Effector memory CD4-positive, alpha-beta T cell (primary cell): ENCODE results near the gene SRPK3.
A peak's percentile ranks its signal among the peaks of the same experiment; 100 is the strongest.
"Not testable (repeated sequence)": the region's sequence is repeated elsewhere in the genome, so short reads cannot be mapped to it uniquely, and the experiment has no call there.

Experiments used
- DNase-seq, 3 donors: peaks; one replicate each; pipeline ENCODE4 v3.0.0-alpha.2; 2020
- H3K27ac ChIP-seq: 2 replicates; pipeline ENCODE4 v1.7.0; 2013; ENCODE audit warnings: mild to moderate bottlenecking, low read length, moderate library complexity; ENCODE audit not compliant: insufficient read depth, poor library complexity, severe bottlenecking
- H3K27me3 ChIP-seq: replicated peaks from 2 replicates; pipeline ENCODE4 v1.7.0; 2013; ENCODE audit warnings: mild to moderate bottlenecking, low read length; ENCODE audit not compliant: insufficient read depth, control insufficient read depth, poor library complexity, severe bottlenecking
- H3K36me3 ChIP-seq: 2 replicates; pipeline ENCODE4 v1.7.0; 2013; ENCODE audit warnings: mild to moderate bottlenecking, low read length, moderate library complexity; ENCODE audit not compliant: control insufficient read depth, insufficient read depth
- H3K4me1 ChIP-seq: 2 replicates; pipeline ENCODE4 v1.7.0; 2013; ENCODE audit warnings: low read length, mild to moderate bottlenecking; ENCODE audit not compliant: control insufficient read depth, insufficient read depth, poor library complexity, severe bottlenecking
- H3K4me3 ChIP-seq: 2 replicates; pipeline ENCODE4 v1.7.0; 2013; ENCODE audit warnings: low read length, low read depth, mild to moderate bottlenecking; ENCODE audit not compliant: insufficient read depth, poor library complexity, severe bottlenecking
- H3K9me3 ChIP-seq: 2 replicates; pipeline ENCODE4 v1.7.0; 2013; ENCODE audit warnings: mild to moderate bottlenecking, low read length, moderate library complexity; ENCODE audit not compliant: control insufficient read depth

SRPK3 gene

DNA sequence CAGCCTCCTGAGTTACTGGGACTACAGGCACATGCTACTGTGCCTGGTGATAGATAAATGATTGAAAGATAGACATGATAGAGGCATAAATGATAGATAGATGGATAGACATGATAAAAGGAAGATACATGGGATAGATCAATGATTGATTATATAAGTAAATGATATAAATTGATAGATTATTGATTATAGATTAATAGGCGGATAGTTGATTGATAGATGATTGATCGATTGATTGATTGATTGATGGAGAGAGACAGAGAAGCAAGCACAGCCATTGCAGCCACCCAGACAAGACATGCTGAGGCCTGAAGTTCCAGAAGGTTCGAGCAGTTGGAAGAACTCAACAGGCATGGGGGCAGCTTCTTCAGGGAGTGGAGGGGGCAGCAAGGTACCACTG is 34.5 kb upstream of the SRPK3 start:
- H3K4me1 ChIP-seq, result no peaks in the 10 kb centered on the region
- H3K4me3 ChIP-seq, result no peak overlapping the region
- no peaks in the 10 kb centered on the region for H3K36me3 ChIP-seq
- H3K27ac ChIP-seq, result no peak overlapping the region
- H3K27me3 ChIP-seq, result no peaks in the 10 kb centered on the region
- no peaks in the 10 kb centered on the region for H3K9me3 ChIP-seq
- DNase-seq, result no peak

- not testable (repeated sequence) for H3K9me3 ChIP-seq, H3K4me3 ChIP-seq, H3K27ac ChIP-seq, DNase-seq, H3K4me1 ChIP-seq, H3K27me3 ChIP-seq, H3K36me3 ChIP-seq
Measured at GRCh38 chrX:153746991-153747390, 33.9 kb upstream of the SRPK3 start.

DNA sequence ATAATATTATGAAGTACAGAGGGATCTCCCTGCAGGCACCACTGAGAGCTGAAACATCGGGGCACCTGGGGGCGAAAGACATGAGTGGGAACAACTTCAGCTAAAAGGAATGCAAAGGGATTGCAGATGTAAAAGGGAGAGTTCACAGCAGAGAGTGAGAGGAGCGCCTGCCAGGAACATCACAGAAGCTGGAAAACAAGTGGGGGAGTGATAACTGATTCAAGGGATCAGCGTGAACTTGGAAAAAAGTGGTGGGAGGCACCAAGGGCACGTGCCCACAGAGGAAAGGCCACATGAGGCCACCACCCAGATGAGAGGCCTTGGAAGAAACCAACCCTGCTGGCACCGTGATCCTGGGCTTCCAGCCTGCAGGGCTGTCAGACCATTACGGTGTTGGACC is 31.8 kb upstream of the SRPK3 start:
- H3K4me3 ChIP-seq, DNase-seq, H3K4me1 ChIP-seq, H3K9me3 ChIP-seq, H3K27ac ChIP-seq, H3K36me3 ChIP-seq, H3K27me3 ChIP-seq: not testable (repeated sequence)

DNA sequence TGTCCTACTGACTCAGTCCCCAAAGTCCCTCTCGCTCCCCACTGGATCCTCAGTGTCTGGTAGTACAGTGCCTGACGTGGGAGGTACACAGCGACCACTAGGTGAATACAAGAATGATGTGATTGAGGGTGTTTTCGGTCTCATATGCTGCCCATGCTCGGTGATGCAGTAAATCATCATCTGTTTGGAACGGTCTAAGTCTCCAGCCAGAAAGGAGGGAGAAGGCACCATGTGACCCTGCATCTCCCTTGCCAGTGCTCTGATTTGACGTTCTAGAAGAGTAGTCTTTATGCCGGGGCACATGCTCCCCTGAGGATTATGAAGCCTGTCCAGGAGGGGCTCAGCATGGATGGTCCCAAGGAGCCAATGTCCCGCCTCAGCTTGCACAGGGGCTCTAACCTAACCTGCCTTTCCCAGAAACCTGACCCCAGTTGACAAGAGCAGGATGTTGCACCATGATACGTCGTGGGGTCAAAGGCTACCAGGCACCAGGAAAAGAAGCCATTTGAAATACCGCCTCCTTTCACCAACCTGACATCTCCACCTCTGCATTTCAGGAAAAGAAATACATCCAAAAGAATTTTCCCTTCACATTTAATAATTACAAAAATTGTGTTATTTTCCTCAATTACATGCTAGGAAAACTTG is 30.6 kb upstream of the SRPK3 start:
- H3K27ac ChIP-seq, result no peak overlapping the region
- no peak overlapping the region for H3K4me3 ChIP-seq
- DNase-seq, result no peak
- H3K36me3 ChIP-seq, result no peaks in the 10 kb centered on the region
- no peaks in the 10 kb centered on the region for H3K27me3 ChIP-seq
- H3K4me1 ChIP-seq, result no peaks in the 10 kb centered on the region
- no peaks in the 10 kb centered on the region for H3K9me3 ChIP-seq

GRCh38 chrX:153755136-153755535 is 25.7 kb upstream of the SRPK3 start:
- Histone ChIP-seq H3K27me3 (no peaks in the 10 kb centered on the region), H3K4me1 (no peaks in the 10 kb centered on the region), H3K9me3 (no peaks in the 10 kb centered on the region), H3K36me3 (no peaks in the 10 kb centered on the region), H3K4me3 (no peak overlapping the region), H3K27ac (no peak overlapping the region)
- DNase-seq, result no peak

DNA sequence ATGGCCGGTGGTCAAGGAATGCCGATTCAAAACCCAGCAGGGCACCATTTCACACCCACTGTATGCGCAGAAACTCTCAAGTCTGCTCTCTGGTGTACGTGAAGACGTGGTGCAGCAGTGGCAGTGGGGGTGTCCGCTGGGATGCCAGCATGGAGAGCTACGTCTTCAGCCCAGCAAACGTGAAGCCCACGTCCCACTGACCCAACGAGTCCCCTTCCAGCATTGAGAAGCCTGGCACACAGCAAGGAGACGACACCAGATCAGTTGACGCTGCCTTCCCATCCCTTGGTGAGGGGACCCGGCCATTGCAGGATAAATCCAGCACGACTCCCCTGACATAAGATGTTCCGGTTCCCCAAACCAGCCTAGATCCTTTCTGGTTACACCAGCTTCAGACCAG is 19.0 kb upstream of the SRPK3 start:
- Histone ChIP-seq H3K4me3 (no peak overlapping the region), H3K9me3 (no peaks in the 10 kb centered on the region), H3K36me3 (no peaks in the 10 kb centered on the region), H3K27ac (no peak overlapping the region), H3K4me1 (no peaks in the 10 kb centered on the region), H3K27me3 (no peaks in the 10 kb centered on the region)
- no peak for DNase-seq

GRCh38 chrX:153762626-153763173 is 18.1 kb upstream of the SRPK3 start:
- Histone ChIP-seq H3K4me3 (no peak overlapping the region), H3K27ac (no peak overlapping the region), H3K4me1 (no peaks in the 10 kb centered on the region), H3K27me3 (no peaks in the 10 kb centered on the region), H3K36me3 (no peaks in the 10 kb centered on the region), H3K9me3 (no peaks in the 10 kb centered on the region)
- DNase-seq, result no peak

GRCh38 chrX:153763298-153763932 is 17.4 kb upstream of the SRPK3 start:
- Histone ChIP-seq H3K27me3 (no peaks in the 10 kb centered on the region), H3K4me1 (no peaks in the 10 kb centered on the region)
- DNase-seq, result no peak

GRCh38 chrX:153763989-153764755 is 16.7 kb upstream of the SRPK3 start, which contains the start of gene PLXNB3:
Gene PLXNB3, plus strand, starts transcription at chrX:153764249. Its CDS starts 1,287 bp downstream, at chrX:153765536.
- no peaks in the 10 kb centered on the region for H3K4me1 ChIP-seq
- H3K27me3 ChIP-seq, result no peaks in the 10 kb centered on the region
- H3K9me3 ChIP-seq, result no peaks in the 10 kb centered on the region
- peak; percentile 51 to 64 (median 56) for DNase-seq
- H3K4me3 ChIP-seq, result no peak within 1 kb of the TSS
- H3K36me3 ChIP-seq, result no peaks in the 10 kb centered on the region
- H3K27ac ChIP-seq, result no peak within 1 kb of the TSS

More at GRCh38 chrX:153763298-153763932, 17.4 kb upstream of the SRPK3 start:
- Histone ChIP-seq H3K27ac (no peak overlapping the region), H3K4me3 (no peak overlapping the region), H3K9me3 (no peaks in the 10 kb centered on the region), H3K36me3 (no peaks in the 10 kb centered on the region)

DNA sequence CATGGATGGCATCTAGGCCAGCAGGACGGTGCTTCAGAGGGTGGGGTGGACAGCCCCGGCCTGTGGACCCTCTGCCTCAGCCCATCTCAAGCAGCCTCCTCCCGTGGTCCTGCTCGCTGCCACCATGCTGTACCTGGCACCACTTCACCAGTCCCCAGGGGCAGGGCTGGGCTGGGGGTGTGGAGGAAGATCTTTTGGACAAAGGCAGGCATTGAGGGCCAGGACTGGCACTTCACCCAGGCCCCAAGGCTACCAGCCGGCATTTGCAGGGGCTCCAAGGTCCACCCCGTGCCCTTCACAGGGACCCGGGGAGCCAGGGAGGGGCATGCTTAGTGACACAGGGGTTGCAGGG is 16.1 kb upstream of the SRPK3 start:
- Histone ChIP-seq H3K4me3 (no peak overlapping the region), H3K36me3 (no peaks in the 10 kb centered on the region), H3K27ac (no peak overlapping the region), H3K27me3 (no peaks in the 10 kb centered on the region), H3K9me3 (no peaks in the 10 kb centered on the region), H3K4me1 (no peaks in the 10 kb centered on the region)
- no peak for DNase-seq
